Measurements from ENCODE around the gene SCUBE1. TPM values are rescaled to one million over a fixed set of nuclear protein-coding genes. Genes with fewer than 3 reads are reported as not detected.

SCUBE1 gene
- polyA plus RNA-seq, 1 experiment = not detected

GRCh38 chr22:43295173-43295572 lies 48.0 kb downstream of the SCUBE1 start:
- Histone ChIP-seq H3K27me3 (ENCODE audit: control insufficient read depth, insufficient read depth, low read length) (peaks cover 16% of the 10 kb centered on the region), H3K36me3 (ENCODE audit: control insufficient read depth, insufficient read depth, low read length) (no peaks in the 10 kb centered on the region), H3K4me3 (ENCODE audit: low read depth, low read length) (no peak overlapping the region)
- no peak for TF ChIP-seq CTCF (IDR thresholded peaks at IDR 0.05; ENCODE audit: insufficient read depth, low read depth, low read length)
- ChIA-PET POLR2A (no interaction called here), CTCF (interaction anchor here (0.7 kb wide), 1 partner anchor 21 kb away, joined by 3 read pairs; no protein-coding TSS in a partner anchor)
- no peak for DNase-seq (ENCODE audit: low read depth)

- TF ChIP-seq CTCF (IDR thresholded peaks at IDR 0.05; ENCODE audit: insufficient read depth, low read depth, low read length) = no peak
- CTCF ChIA-PET = interaction anchor here (1.2 to 3.4 kb wide), 3 partner anchors 20 to 53 kb away, joined by 3 to 15 read pairs (median 14); no protein-coding TSS in a partner anchor
- POLR2A ChIA-PET = no interaction called here
- peaks cover 16% of the 10 kb centered on the region for H3K27me3 ChIP-seq (ENCODE audit: control insufficient read depth, insufficient read depth, low read length)
- no peak for DNase-seq (ENCODE audit: low read depth)
- no peak overlapping the region for H3K4me3 ChIP-seq (ENCODE audit: low read depth, low read length)
- H3K36me3 ChIP-seq (ENCODE audit: control insufficient read depth, insufficient read depth, low read length) = no peaks in the 10 kb centered on the region
These were observed 49.3 kb downstream of the SCUBE1 start for GRCh38 chr22:43293655-43294392.

- ChIA-PET POLR2A (no interaction called here), CTCF (interaction anchor here (1.2 to 3.4 kb wide), 3 partner anchors 20 to 53 kb away, joined by 3 to 15 read pairs (median 14); no protein-coding TSS in a partner anchor)
- peak; percentile 73 for DNase-seq (ENCODE audit: low read depth)
- no peaks in the 10 kb centered on the region for H3K36me3 ChIP-seq (ENCODE audit: control insufficient read depth, insufficient read depth, low read length)
- TF ChIP-seq CTCF (IDR thresholded peaks at IDR 0.05; ENCODE audit: insufficient read depth, low read depth, low read length) = no peak
- H3K4me3 ChIP-seq (ENCODE audit: low read depth, low read length) = no peak overlapping the region
- peaks cover 15% of the 10 kb centered on the region for H3K27me3 ChIP-seq (ENCODE audit: control insufficient read depth, insufficient read depth, low read length)
These were observed 49.9 kb downstream of the SCUBE1 start for GRCh38 chr22:43293259-43293654.

DNA sequence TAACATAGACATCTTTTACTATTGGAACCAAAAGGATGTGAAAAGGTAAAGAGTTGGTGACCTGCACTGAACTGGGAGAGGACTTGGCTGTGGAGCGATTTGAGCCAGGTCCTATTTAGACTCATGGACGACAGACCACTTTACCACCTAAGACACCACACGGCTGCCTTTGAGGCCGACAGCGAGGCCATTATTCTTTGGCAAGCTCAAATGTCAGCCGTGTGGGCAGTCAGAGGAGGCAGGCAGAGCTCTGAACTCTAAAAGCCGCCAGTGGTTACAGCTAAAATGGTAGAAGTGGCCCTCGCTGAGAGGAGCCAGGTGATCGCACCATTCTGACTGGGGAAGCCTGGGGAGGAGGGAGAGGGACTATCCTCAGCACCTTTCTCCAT lies 50.5 kb downstream of the SCUBE1 start:
- CTCF ChIA-PET = interaction anchor here (1.2 to 3.4 kb wide), 4 partner anchors 9 to 54 kb away, joined by 3 to 15 read pairs (median 10); no protein-coding TSS in a partner anchor
- no peak for TF ChIP-seq CTCF (IDR thresholded peaks at IDR 0.05; ENCODE audit: insufficient read depth, low read depth, low read length)
- DNase-seq (ENCODE audit: low read depth) = no peak
- Histone ChIP-seq H3K36me3 (ENCODE audit: control insufficient read depth, insufficient read depth, low read length) (no peaks in the 10 kb centered on the region), H3K4me3 (ENCODE audit: low read depth, low read length) (no peak overlapping the region), H3K27me3 (ENCODE audit: control insufficient read depth, insufficient read depth, low read length) (peaks cover 12% of the 10 kb centered on the region)
- POLR2A ChIA-PET = interaction anchor here (0.6 kb wide), 1 partner anchor 38 kb away, joined by 3 read pairs; no protein-coding TSS in a partner anchor

DNA sequence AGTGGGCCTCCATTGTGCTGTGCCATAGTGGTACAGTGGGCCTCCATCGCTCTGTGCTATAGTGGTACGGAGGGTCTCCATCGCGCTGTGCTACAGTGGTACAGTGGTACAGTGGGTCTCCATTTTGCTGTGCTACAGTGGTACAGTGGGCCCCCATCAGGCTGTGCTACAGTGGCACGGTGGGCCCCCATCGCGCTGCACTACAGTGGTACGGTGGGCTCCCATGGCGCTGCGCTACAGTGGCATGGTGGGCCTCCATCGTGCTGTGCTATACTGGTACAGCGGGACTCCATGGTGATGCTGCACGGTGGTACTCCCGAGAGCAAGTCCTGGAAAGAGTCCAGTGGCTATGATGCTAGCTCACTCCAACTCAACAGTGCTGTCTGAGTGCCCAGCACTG lies 51.8 kb downstream of the SCUBE1 start:
- no peak for DNase-seq (ENCODE audit: low read depth)
- POLR2A ChIA-PET = no interaction called here

More for the DNA sequence above, 51.8 kb downstream of the SCUBE1 start:
- no peak for TF ChIP-seq CTCF (IDR thresholded peaks at IDR 0.05; ENCODE audit: insufficient read depth, low read depth, low read length)
- H3K36me3 ChIP-seq (ENCODE audit: control insufficient read depth, insufficient read depth, low read length) = no peaks in the 10 kb centered on the region
- CTCF ChIA-PET = interaction anchor here (1.2 to 3.4 kb wide), 3 partner anchors 10 to 55 kb away, joined by 6 to 15 read pairs (median 14); no protein-coding TSS in a partner anchor
- no peak overlapping the region for H3K4me3 ChIP-seq (ENCODE audit: low read depth, low read length)
- peaks cover 5% of the 10 kb centered on the region; the same call in 1 of the 2 replicates for H3K27me3 ChIP-seq (ENCODE audit: control insufficient read depth, insufficient read depth, low read length)

All from BJ (cell line).